ENCODE data around the gene C5AR1.
"Not testable (repeated sequence)": the region's sequence is repeated elsewhere in the genome, so short reads cannot be mapped to it uniquely, and the experiment has no call there.

The C5AR1 gene

DNA sequence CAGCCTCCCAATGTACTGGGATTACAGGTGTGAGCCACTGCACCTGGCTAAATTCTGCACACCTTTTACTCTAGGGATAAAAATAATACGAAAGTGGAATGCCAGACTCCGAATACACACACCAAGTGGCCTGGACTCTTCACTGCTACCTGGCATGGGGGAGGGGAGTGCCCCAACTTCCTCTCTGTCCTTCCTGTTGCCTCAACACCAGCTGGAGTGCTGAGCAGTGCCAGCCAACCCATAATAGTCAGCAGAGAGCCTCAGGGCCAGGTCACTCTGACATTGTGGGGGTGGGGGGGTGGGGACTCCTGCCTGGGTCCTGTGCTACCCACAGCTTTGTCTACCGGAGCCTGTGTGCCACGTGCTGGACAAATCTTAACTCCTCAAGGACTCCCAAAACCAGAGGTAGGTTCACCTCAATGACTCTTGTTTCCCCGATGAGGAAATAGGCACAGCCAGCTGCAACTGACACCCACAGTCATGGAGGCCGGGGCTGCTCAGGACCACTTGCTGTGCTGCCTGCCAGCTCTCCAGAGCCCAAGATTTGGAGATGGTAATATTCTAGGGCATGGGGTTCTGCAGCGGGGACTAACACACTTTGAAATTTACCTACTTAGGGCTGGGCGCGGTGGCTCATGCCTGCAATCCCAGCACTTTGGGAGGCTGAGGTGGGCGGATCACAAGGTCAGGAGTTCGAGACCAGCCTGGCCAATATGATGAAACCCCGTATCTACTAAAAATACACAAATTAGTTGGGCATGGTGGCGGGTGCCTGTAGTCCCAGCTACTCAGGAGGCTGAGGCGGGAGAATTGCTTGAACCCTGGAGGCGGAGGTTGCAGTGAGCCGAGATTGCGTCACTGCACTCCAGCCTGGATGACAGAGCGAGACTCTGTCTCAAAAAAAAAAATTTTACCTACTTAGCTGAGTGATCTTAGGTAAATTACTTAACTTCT lies 27.4 kb downstream of the C5AR1 start:
- H3K9ac ChIP-seq (ENCODE audit: low read length); H3K4me1 ChIP-seq (ENCODE audit: control insufficient read depth, insufficient read depth, low read length); H3K27ac ChIP-seq (ENCODE audit: low read depth, low read length); H3K27me3 ChIP-seq (ENCODE audit: control insufficient read depth, insufficient read depth, low read length); H3K9me3 ChIP-seq (ENCODE audit: control insufficient read depth, insufficient read depth, low read depth, low read length); H3K36me3 ChIP-seq (ENCODE audit: control insufficient read depth, insufficient read depth, low read length); H3K4me3 ChIP-seq (ENCODE audit: low read depth, low read length): not testable (repeated sequence)

DNA sequence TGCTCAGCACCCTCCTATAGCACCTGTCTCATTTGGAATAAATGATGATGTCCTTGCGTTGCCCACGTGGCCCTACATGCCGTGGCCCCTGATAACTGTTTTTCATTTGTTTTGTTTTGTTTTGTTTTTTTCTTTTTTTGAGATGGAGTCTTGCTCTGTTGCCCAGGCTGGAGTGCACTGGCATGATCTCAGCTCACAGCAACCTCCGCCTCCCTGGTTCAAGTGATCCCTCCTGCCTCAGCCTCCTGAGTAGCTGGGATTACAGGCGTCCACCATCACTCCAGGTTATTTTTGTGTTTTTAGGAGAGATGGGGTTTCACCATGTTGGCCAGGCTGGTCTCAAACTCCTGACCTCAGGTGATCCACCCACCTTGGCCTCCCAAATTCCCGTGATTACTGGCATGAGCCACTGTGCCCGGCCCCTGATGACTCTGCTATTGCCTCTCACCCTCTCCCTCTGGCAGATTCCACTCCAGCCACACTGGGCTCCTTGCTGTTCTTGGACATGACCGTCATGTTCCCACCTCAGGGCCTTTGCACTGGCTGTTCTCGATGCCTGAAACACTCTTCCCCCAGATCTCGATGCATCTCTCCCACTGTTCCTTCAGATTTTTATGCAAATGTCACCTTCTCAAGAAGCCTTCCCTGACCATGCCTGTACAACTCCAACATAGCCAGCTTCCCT lies 29.7 kb downstream of the C5AR1 start:
- no peaks in the 10 kb centered on the region for H3K9me3 ChIP-seq (ENCODE audit: control insufficient read depth, insufficient read depth, low read depth, low read length)
- no peaks in the 10 kb centered on the region for H3K4me1 ChIP-seq (ENCODE audit: control insufficient read depth, insufficient read depth, low read length)
- H3K4me3 ChIP-seq (ENCODE audit: low read depth, low read length) = no peak overlapping the region
- H3K36me3 ChIP-seq (ENCODE audit: control insufficient read depth, insufficient read depth, low read length) = no peaks in the 10 kb centered on the region
- H3K9ac ChIP-seq (ENCODE audit: low read length) = no peak overlapping the region
- no peak overlapping the region for H3K27ac ChIP-seq (ENCODE audit: low read depth, low read length)
- H3K27me3 ChIP-seq (ENCODE audit: control insufficient read depth, insufficient read depth, low read length) = no peaks in the 10 kb centered on the region

DNA sequence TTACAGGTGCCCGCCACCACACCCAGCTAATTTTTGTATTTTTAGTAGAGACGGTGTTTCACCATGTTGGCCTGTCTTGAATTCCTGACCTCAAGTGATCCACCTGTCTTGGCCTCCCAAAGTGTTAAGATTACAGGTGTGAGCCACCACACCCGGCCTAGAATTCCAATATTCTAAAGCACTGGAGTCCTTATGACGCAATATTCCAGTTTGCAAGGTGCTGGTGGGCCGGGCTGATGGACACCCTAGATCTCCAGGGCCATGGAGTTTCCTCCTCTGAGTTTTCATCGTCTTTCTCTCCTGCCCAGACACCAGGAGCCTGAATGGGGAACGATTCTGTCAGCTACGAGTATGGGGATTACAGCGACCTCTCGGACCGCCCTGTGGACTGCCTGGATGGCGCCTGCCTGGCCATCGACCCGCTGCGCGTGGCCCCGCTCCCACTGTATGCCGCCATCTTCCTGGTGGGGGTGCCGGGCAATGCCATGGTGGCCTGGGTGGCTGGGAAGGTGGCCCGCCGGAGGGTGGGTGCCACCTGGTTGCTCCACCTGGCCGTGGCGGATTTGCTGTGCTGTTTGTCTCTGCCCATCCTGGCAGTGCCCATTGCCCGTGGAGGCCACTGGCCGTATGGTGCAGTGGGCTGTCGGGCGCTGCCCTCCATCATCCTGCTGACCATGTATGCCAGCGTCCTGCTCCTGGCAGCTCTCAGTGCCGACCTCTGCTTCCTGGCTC lies 31.0 kb downstream of the C5AR1 start:
- Histone ChIP-seq H3K9me3 (ENCODE audit: control insufficient read depth, insufficient read depth, low read depth, low read length) (no peaks in the 10 kb centered on the region), H3K27ac (ENCODE audit: low read depth, low read length) (no peak overlapping the region), H3K4me3 (ENCODE audit: low read depth, low read length) (no peak overlapping the region), H3K4me1 (ENCODE audit: control insufficient read depth, insufficient read depth, low read length) (no peaks in the 10 kb centered on the region), H3K27me3 (ENCODE audit: control insufficient read depth, insufficient read depth, low read length) (no peaks in the 10 kb centered on the region), H3K36me3 (ENCODE audit: control insufficient read depth, insufficient read depth, low read length) (no peaks in the 10 kb centered on the region), H3K9ac (ENCODE audit: low read length) (no peak overlapping the region)

DNA sequence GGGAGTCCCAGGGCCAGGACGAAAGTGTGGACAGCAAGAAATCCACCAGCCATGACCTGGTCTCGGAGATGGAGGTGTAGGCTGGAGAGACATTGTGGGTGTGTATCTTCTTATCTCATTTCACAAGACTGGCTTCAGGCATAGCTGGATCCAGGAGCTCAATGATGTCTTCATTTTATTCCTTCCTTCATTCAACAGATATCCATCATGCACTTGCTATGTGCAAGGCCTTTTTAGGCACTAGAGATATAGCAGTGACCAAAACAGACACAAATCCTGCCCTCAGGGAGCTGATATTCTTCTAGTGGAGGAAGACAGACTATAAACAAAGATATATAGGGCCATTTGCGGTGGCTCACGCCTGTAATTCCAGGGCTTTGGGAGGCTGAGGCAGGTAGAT lies 32.1 kb downstream of the C5AR1 start:
- Histone ChIP-seq H3K27ac (ENCODE audit: low read depth, low read length) (no peak overlapping the region), H3K4me3 (ENCODE audit: low read depth, low read length) (no peak overlapping the region), H3K36me3 (ENCODE audit: control insufficient read depth, insufficient read depth, low read length) (no peaks in the 10 kb centered on the region), H3K4me1 (ENCODE audit: control insufficient read depth, insufficient read depth, low read length) (no peaks in the 10 kb centered on the region), H3K9me3 (ENCODE audit: control insufficient read depth, insufficient read depth, low read depth, low read length) (no peaks in the 10 kb centered on the region), H3K27me3 (ENCODE audit: control insufficient read depth, insufficient read depth, low read length) (no peaks in the 10 kb centered on the region), H3K9ac (ENCODE audit: low read length) (no peak overlapping the region)

DNA sequence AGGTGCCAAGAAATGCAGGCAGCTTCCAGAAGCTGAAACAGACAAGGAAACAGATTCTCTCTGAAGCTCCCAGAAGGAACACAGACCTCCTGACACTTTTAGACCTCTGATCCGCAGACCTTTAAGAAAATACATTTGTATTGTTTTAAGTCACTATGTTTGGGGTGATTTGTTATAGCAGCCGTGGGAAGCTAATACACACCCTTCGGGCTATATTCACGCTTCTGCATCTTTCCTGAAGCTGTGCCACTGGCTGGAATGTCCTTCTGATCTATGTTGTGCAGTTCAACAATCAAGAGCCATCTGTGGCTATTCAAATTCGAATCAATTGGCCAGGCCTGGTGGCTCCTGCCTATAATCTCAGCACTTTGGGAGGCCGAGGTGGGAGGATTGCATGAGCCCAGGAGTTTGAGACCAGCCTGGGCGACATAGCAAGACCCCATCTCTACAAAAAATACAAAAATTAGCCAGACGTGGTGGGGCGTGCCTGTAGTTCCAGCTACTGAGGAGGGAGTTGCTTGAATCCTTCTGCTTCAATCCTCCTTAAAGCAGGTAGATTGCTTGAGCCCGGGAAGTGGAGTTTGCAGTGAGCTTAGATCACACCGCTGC lies 33.6 kb downstream of the C5AR1 start:
- no peaks in the 10 kb centered on the region for H3K4me1 ChIP-seq (ENCODE audit: control insufficient read depth, insufficient read depth, low read length)
- H3K9ac ChIP-seq (ENCODE audit: low read length) = no peak overlapping the region
- H3K4me3 ChIP-seq (ENCODE audit: low read depth, low read length) = no peak overlapping the region
- H3K9me3 ChIP-seq (ENCODE audit: control insufficient read depth, insufficient read depth, low read depth, low read length) = no peaks in the 10 kb centered on the region
- H3K27ac ChIP-seq (ENCODE audit: low read depth, low read length) = no peak overlapping the region
- no peaks in the 10 kb centered on the region for H3K36me3 ChIP-seq (ENCODE audit: control insufficient read depth, insufficient read depth, low read length)
- H3K27me3 ChIP-seq (ENCODE audit: control insufficient read depth, insufficient read depth, low read length) = no peaks in the 10 kb centered on the region; the same call in 1 of the 2 replicates

DNA sequence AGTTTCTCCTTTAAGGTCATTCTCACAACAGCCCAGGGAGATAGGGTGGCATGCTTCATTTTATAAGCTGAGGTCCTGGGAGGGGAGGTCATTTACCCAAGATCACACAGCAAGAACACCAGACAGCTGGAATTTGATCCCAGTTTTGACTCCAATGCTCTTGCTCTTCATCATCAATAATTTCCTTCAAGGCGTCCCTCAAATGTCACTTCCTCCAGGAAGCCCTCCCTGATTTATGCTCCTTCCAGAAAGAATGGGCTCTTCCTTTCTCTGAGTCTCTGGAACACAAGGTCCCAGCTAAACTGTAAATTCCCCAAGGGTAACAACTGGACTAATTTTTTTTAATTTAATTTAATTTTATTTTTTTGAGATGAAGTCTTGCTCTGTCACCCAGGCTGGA lies 34.8 kb downstream of the C5AR1 start:
- H3K9ac ChIP-seq (ENCODE audit: low read length) = no peak overlapping the region
- H3K27me3 ChIP-seq (ENCODE audit: control insufficient read depth, insufficient read depth, low read length) = no peaks in the 10 kb centered on the region; the same call in 1 of the 2 replicates
- 0 out of 2 replicates have a peak, but pooled peaks cover 3% of the 10 kb centered on the region for H3K4me1 ChIP-seq (ENCODE audit: control insufficient read depth, insufficient read depth, low read length)
- no peak overlapping the region for H3K4me3 ChIP-seq (ENCODE audit: low read depth, low read length)
- H3K9me3 ChIP-seq (ENCODE audit: control insufficient read depth, insufficient read depth, low read depth, low read length) = no peaks in the 10 kb centered on the region
- no peaks in the 10 kb centered on the region for H3K36me3 ChIP-seq (ENCODE audit: control insufficient read depth, insufficient read depth, low read length)
- no peak overlapping the region for H3K27ac ChIP-seq (ENCODE audit: low read depth, low read length)

DNA sequence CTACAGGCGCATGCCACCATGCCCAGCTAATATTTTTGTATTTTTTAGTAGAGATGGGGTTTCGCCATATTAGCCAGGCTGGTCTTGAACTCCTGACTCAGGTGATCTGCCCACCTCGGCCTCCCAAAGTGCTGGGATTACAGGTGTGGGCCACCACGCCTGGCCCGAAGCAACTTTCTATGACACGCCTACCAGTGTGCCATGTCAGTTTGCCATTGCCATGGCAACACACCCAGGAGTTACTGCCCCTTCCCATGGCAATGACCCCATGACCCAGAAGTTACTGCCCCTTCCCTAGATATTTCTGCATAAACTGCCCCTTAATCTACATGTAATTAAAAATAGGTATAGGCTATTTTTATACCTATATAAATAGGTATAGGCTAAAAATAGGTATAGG lies 36.4 kb downstream of the C5AR1 start:
- not testable (repeated sequence) for H3K27ac ChIP-seq (ENCODE audit: low read depth, low read length)

DNA sequence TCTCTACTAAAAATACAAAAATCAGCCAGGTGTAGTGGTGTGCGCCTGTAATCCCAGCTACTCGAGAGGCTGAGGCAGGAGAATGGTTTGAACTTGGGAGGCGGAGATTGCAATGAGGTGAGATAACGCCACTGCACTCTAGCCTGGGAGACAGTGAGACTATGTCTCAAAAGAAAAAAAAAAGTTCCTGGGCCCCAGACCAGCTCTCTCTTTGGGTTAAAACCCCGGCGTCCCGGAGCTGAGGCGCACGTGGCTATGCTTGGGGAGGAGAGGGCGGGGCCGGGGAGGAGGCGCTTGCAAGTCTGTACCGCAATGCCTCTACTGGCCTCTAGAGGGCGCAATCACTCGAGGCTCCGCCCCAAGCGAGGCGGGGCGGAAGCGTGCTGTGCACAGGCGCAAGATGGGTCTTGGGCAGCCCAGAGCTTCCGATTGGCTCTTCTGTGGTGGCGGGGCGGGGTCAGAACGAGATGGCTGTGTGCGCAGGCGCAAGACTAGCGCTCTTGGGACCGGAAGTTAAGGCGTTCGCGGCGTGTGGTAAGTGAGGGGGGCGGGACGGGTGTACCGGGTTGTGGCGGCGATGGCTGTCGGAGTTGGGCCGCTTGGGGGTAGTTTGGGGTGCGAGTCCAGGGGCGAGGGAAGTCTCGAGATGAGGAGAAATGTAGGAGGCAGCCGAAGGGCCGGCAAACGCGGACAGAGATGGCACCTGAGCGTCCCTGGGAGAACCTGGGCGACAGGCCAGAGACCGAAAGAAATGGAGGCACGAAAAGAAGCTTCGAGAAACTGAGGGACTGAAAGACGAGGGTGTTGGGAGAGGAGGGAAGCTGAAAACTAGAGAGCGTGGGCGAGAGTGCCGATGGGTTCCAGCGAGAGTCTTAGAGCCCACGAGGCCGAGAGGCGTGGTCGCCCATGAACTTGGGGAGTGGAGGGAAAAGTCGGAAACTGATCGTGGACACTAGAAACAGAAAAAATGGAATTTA lies 39.4 kb downstream of the C5AR1 start, which contains the start of gene DHX34:
Gene DHX34, plus strand, starts transcription at position 497 of the 977 bp plus-strand sequence. CDS start 3,716 bp downstream, outside the sequence.
- Histone ChIP-seq H3K27me3 (ENCODE audit: control insufficient read depth, insufficient read depth, low read length) (no peaks in the 10 kb centered on the region; the same call in 1 of the 2 replicates), H3K27ac (ENCODE audit: low read depth, low read length) (peak within 1 kb of the TSS; percentile 20; the same call in 1 of the 2 replicates), H3K4me3 (ENCODE audit: low read depth, low read length) (peak within 1 kb of the TSS; percentile 95), H3K36me3 (ENCODE audit: control insufficient read depth, insufficient read depth, low read length) (peaks cover 25% of the 10 kb centered on the region), H3K4me1 (ENCODE audit: control insufficient read depth, insufficient read depth, low read length) (peaks cover 12% of the 10 kb centered on the region; the same call in 1 of the 2 replicates), H3K9me3 (ENCODE audit: control insufficient read depth, insufficient read depth, low read depth, low read length) (no peaks in the 10 kb centered on the region), H3K9ac (ENCODE audit: low read length) (peak within 1 kb of the TSS; percentile 92)

More for the DNA sequence above, 36.4 kb downstream of the C5AR1 start:
- not testable (repeated sequence) for H3K36me3 ChIP-seq (ENCODE audit: control insufficient read depth, insufficient read depth, low read length); H3K9me3 ChIP-seq (ENCODE audit: control insufficient read depth, insufficient read depth, low read depth, low read length); H3K9ac ChIP-seq (ENCODE audit: low read length); H3K4me1 ChIP-seq (ENCODE audit: control insufficient read depth, insufficient read depth, low read length); H3K4me3 ChIP-seq (ENCODE audit: low read depth, low read length); H3K27me3 ChIP-seq (ENCODE audit: control insufficient read depth, insufficient read depth, low read length)

DNA sequence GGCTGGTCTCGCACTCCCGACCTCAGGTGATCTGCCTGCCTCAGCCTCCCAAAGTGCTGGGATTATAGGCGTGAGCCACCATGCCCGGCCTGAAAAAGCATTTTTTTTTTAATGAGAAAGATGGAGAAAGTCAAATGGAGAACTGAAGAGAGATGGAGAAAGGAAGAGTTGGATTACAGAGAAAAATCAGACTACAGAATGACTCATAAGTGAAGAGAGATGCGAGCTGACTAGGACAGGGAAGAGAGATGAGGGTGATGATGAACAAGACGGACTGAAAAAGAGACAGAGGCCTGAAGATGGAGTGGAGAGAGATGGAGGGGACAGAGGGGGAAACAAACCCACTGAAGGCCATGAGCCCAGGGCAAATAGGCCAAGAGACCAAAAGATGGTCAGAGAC lies 41.0 kb downstream of the C5AR1 start:
- Histone ChIP-seq H3K9ac (ENCODE audit: low read length) (no peak overlapping the region), H3K4me3 (ENCODE audit: low read depth, low read length) (peak overlapping the region; percentile 24; the same call in 1 of the 2 replicates), H3K4me1 (ENCODE audit: control insufficient read depth, insufficient read depth, low read length) (peaks cover 12% of the 10 kb centered on the region; the same call in 1 of the 2 replicates), H3K36me3 (ENCODE audit: control insufficient read depth, insufficient read depth, low read length) (peaks cover 38% of the 10 kb centered on the region), H3K9me3 (ENCODE audit: control insufficient read depth, insufficient read depth, low read depth, low read length) (no peaks in the 10 kb centered on the region), H3K27me3 (ENCODE audit: control insufficient read depth, insufficient read depth, low read length) (no peaks in the 10 kb centered on the region; the same call in 1 of the 2 replicates), H3K27ac (ENCODE audit: low read depth, low read length) (no peak overlapping the region)

Measured in HUES6 (cell line).